EH (cell line): Measurements from ENCODE around the gene KCNG4.

Experiments
- DNase-seq: peaks from one replicate; pipeline ENCODE4 v3.0.0-alpha.2; 2015; ENCODE audit warnings: low read depth

Gene KCNG4, protein sequence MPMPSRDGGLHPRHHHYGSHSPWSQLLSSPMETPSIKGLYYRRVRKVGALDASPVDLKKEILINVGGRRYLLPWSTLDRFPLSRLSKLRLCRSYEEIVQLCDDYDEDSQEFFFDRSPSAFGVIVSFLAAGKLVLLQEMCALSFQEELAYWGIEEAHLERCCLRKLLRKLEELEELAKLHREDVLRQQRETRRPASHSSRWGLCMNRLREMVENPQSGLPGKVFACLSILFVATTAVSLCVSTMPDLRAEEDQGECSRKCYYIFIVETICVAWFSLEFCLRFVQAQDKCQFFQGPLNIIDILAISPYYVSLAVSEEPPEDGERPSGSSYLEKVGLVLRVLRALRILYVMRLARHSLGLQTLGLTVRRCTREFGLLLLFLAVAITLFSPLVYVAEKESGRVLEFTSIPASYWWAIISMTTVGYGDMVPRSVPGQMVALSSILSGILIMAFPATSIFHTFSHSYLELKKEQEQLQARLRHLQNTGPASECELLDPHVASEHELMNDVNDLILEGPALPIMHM

DNA sequence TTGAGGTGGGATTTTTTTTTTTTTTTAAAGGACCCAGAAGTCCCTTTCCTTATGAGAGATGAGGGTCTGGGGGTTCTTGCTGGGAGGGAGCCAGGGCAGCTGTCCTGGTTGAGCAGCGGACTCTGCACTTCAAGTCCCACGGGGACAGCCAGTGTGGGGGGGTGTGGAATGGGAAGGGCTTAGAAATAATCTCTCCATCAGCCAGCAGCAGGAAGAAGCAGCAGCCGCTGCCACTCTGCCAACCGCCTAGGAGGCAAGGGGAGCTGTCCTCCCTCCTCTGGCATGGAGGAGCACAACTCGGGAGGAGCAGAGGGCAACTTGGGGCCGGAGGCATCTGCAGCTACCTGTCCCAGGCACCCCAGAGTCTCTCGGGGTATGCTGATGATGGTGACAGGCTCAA is at the start of gene KCNG4:
Gene KCNG4, minus strand, starts transcription at position 104 of the 400 bp plus-strand sequence. CDS start 2,527 bp downstream, outside the sequence.
- no peak for DNase-seq

DNA sequence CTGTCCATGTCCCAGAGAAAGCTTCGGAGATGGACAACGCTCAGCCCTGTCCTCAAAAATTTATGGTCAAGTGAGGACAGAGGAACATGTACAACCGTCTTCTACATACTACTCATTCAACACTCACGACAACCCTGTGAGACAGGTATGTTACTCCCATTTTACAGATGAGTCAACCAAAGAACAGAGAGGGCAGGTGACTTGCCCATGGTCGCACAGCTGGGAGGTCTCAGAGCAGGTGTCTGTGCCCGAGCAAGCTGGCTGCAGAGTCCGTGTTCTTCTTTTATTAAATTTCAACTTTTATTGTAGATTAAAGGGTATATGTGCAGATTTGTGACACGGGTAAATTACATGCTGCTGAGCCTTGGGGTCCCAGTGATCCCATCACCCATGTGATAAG is 49.1 kb upstream of the KCNG4 start:
- no peak for DNase-seq

DNA sequence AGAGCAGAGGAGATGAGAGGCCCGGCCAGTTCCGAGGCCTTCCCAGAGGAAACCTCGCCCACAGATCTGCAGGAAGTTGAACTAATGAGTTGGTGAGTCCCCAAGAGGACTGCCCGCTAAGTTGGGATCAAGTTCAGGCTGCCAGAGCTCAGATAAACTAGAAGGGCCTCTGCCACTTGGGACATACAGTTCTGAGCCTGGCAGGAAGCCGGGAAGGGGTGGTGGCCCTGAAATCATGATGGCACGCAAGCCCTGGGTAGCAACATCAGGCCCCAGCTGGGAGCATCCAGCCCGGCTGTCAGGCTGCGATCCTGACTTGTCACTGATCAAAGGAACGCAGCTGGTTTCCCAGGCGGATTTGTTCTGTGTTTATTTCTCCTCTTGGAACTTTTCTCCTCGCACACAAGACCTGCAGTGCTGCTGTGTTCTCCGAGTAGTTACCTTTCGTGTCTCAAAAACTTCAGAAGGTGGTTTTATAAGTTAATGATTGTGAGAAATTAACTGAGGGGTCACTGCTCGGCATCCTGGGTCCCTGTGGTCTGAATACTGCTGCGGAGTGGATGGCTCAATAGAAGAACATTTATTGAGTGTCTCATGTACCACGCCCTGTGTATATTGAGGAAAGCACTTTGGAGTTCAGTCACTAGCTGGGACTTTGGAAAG is 46.9 kb upstream of the KCNG4 start:
- DNase-seq, result peak; percentile 76

DNA sequence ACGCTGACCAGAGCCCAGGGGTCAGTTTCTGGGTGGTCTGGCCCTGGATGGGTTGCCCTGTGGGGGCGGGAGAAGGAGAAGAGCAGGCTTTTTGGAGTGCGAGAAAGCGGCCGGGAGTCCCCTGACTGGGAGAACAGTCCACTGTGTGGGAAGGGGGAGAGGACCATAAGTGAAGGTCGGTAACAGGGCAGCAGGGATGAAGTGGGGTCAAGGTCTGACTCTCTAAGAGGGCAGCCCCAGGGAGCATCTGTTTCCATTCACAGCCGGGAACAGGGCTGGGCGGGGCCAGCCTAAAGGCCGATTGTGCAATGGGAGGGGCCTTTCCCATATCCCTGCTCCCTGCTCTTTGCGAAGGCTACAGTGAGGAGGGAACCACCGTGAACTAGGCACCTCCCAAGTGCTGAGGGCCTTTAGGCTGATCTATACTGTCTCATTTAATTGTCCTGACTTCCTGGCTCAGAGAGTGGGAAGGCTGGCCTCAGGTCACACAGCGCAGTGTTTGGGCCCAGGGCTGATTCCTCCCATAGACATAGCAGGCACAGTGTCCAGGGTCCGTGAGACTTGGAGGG is 44.4 kb upstream of the KCNG4 start:
- peak; percentile 65 for DNase-seq

DNA sequence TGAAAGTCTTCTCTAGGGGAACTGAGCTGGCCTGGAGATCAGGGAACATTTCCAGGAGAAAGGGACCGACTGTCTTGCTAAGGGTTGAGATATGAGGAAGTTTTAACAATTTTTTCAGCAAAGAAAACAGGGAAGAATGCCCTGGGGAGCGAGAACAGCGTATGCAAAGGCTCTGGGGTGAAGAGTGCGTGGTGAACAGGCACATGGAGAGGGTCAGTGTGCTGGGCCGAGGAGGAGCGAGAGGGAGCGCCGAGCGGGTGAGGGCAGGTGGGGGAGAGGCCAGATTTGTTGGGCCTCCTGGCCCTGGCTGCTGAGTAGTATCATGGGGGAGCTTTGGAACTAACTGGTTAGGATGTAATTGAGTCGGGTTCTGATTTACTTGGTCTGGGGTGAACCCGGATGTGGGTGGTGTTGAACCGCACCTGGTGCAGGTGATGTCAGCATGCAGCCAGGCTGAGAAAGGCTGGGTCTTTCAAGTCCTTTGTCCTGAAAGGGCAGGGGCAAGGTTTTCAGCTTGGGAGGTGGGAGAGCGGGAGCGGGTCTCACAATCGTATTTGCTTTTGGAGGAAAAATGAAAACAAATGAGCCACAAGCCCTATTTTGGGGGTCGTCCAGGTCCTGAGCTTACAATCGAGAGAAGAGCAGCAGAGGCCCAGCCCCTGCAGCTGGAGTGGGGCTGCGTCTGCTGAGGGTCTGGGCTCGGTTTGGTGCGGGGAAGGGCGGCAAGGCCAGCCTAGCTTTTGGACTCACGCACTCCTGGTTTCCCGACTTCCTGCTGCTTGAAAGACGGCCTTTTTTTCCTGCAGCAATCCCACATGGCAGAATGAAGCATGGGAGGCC is 43.7 kb upstream of the KCNG4 start:
- DNase-seq, result no peak

DNA sequence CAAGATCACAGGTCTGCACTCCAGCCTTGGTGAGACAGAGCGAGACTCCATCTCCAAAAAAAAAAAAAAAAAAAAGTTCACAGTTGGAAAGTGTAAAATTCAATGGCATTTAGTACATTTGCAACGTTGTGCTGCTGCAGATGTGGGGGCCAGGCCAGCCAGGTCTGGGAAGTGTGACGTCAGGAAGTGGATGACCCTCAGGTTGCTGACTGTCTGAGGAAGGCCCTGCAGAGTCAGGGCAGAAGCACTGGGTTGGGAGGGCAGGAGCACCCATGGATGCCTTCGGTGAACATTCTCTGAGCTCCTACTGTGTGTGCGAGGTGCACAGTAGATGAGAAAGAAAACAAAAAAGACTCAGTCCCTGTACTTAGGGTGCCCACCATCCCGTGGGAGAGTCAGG is 42.7 kb upstream of the KCNG4 start:
- no peak for DNase-seq

DNA sequence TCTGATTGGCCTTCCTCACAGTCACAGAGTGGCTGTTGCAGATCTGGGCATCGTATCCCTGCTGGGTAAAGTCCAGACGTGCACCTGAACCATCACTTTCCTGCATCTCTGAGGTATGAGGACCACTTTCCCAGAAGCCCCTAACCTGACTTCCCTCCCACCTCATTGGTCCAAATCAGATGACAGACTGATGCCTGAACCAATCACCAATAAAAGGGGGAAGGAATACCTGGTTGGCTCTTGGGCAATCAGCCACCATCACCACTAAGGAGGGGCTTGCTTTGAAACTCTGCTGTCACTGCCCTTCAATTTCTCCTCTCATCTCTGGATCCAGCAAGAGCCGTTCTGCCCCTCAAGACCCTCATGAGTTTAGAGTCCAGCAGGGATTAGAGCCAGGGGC is 41.3 kb upstream of the KCNG4 start:
- no peak for DNase-seq

DNA sequence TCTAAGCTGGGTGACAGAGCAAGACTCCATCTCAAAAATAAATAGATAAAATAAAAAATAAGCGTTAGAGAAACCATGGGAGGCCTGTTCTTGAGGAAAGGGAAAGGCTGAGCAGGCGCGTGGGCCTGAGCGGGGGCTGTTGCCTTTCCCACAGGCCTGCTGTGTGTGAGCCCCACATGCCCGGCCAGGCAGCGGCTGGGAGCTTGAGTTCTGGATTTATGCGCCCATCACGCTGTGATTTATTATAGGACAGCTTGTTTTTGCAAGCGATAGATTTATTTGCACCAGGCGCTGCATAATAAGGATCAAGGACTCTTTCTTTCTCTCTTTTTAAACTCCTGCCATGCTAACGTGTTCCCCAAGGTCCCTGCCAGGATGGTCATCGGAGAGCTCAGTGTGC is 40.1 kb upstream of the KCNG4 start:
- DNase-seq, result no peak

DNA sequence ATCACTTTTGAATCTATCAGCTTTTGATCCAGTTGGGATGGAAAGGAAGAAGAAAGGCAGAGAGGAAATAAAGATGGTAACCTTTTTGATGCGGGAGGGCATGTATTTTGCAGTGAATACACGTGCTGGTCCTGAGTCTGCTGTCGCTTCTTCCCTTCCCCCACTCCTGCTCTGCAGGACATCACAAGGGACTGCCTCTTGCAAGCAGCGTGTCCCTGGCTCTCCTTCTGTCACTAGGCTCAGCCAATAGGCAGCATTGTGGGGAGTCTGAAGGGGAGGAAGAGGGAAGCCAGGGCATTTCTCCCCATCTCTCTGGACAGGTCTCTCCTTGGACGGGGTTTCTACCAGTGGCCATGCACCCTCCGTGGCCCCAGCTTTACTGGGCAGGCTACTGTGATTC is 39.2 kb upstream of the KCNG4 start:
- DNase-seq, result no peak

DNA sequence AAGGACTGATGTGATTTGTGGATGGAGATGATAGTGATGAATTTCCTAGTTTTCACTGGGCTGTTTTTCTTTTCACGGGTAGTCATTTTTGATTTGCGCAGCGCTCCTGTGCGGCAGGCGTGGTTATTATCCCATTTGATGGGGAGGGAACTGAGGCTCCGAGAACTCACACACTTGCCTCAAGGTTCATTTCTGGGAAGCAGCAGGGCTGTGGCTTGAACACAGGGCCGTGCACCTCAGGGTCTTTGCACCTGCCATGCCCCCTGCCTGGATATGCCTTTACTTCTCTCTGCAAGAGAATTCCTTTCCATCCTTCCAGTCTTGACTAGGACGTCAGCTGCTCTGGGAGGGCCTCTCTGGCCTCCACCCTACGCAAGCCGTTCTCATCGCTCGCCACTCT is 38.5 kb upstream of the KCNG4 start:
- no peak for DNase-seq

DNA sequence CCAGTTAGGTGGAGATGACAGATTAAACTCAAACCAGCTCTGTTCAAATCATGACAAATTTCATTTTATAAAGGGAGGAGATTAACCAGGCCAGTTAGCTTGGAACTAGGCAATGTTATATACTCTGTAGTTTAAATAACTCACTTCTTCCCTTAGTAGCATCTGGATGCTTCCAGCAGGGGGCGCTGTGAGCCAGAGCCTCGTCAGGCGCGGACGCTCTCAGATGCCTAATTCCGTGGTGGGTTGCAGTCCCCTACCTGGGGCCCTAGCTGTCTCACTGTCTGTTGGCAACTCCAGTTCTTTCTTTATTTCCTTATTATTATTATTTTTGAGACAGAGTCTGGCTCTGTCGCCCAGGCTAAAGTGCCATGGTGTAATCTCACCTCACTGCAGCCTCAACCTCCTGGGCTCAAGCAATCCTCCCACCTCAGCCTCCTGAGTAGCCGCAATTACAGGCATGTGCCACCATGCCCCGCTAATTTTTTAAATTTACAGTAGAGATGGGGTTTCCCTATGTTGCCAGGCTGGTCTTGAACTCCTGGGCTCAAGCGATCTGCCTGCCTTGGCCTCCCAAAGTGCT is 37.5 kb upstream of the KCNG4 start:
- DNase-seq, result peak; percentile 63

DNA sequence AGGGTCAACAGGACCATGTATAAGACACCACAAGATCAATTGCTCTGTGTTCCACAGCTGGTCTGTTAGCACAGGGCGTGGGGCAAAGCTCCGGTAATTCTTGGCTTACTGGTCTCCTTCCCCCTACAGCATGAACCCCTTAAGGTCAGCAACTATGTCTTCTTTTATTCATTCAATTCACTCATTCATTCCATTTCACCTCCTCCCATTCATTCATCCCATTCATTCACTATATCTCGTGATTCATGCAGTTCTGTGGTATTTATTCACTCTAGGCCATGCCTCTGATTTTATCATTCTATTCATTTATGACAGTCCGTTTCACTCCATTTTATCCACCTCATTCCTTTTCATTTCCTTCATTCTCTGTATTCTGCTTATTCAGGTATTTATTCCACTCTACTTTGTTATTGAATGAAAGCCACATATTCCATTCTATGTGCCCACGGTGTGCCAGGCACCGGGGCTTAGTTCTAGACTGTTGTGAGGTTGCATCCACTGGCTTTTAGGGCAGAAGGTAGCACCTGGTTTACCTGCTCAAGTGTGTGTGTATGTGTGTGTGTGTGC is 35.9 kb upstream of the KCNG4 start:
- DNase-seq, result no peak

DNA sequence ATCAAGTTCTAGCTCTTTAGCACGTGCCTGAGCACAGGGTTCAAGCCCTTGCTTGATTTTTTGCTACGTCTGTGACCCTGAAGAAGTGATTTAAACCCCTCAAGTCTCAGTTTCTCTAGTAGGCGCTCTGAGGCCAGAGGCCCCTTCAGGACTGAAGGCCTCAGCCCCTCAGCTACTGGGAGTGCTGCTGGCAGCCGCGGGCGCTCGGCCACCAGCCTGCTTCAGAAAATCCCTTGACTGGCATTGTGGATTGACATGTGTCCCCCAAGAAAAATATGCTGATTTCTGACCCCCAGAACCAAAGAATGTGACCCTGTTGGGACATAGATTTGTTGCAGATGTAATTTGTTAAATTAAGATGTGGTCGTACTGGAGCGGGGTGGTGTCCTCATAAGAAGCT is 34.7 kb upstream of the KCNG4 start:
- DNase-seq, result no peak

DNA sequence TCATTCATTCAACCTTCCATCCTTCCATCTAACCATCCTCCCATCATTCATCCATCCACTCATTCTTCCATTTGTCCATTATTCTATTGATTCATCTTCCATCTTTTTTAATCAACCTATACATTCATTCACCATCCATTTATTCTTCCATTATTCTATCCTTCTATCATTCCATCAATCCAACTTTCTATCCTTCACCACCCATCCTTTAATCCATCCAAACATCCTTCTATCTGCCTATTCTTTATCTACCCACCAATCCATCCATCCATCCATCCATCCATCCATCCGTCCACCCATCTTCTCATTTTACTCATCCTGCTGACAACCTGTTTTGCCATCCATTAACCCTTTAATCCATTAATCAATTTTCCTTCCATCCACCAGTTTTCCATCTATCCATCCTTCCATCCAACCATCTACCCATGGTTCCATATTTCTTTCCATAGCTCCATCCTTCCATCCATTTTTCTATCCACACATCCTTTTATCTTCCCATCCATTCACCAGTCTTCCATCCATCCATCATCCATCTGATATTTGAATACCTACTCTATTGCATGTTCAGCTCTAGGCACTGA is 33.0 kb upstream of the KCNG4 start:
- DNase-seq, result no peak

DNA sequence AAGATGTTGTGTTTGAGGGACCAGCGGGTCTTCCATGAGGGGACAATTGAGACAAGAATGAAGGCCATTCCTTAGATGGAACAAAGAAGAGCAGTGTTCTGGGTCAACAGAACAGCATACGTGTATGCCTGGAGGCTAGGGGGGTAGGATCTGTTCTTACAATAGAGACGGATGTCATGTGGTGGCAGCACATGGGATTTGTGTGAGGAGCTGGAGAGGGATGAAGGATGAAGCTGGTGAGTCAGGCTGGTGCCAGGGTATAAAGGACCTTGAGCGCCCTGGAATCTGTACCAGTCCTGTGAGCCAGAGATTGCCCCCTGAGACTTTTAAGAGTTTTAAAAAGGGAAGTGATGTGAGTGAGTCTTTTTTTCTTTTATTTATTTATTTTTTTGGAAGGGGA is 32.1 kb upstream of the KCNG4 start:
- DNase-seq, result no peak

DNA sequence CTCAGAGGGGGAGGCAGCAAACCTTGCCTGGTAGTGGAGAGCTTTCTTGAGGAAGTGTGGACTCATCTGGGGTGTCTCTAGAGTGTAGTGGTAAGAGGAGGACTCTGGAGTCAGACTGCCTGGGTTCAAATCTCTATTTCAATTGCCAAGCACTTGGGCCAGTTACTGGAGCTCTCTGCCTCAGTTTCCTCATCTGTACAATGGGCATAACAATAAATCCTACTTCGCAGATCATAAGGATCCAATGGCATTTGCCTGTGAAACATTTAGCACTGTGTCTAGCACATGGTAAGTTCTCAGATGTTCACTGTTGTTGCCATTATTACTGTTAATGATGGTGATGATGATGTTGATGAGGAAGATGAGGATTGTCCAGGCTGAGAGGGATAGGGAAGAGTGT is 31.2 kb upstream of the KCNG4 start:
- no peak for DNase-seq

DNA sequence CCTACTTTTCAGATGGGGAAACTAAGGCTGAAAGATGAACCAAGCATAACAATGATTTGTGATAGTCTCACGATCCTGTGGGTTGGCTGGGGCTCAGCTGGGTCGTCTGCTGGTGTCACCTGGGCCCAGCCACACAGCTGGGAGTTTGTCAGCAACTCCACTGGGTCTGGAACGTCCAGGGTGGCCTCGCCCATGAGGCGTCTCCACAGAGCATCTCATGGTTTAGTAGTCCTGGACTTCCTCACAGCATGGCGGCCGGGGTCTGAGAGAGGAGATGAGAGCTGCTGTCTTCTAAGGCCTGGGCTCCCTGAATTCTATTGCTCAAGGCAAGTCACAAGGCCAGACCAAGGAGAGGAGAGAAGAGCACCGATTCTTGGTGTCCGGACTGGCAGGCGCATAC is 30.7 kb upstream of the KCNG4 start:
- DNase-seq, result no peak

DNA sequence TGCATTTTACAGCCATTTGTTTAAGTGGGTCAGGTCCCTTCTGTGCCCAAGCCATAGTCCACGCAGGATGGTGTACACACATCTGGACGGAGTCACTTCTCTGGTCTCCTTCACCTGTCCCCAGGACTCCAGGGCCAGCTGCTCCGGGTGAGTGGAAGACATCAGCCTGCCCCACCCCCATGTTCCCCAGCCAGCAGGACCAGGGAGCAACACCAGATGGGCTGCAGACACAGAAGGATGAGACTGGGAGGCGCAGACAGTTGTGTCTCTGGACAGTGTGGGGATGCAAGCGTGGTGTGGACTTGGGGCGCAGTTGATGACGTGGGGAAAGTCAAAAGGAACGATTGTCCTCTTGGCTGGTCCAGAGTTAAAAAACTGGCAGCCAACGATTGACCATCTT is 30.3 kb upstream of the KCNG4 start:
- no peak for DNase-seq

DNA sequence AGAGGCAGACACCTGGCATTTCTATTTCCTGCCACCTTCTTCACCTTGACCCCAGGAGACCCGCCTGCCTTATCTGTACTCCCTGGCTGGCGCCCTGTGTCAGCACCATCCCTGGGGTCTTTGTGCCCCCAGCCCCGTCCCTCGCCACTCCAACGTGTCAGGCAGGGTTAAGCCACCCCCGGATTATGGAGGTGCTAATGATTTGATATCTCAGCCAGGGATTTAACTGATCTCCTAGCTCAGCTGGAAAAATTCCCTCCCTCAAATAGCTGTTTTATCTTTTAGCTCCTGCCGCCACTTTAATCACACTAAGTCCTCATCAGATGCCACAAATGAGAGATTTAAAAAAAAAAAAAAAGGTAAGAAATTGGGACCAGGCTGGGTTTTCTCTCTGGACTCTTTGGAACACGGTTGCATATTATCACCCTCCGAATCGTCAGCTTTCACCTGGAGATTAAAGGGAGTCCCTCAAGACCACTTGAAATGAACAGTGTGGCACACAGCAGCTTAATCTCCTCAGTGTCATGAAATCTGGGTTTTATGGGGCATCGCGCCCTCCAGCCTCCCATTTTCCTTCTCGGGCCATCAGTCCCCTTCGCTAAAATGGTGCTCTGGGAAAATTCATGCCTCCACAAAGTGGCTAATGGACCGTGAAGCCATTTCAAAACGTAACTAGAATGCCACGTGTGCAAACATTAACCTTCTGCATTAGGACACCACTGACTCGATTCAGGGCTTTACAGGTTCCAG is 28.7 kb upstream of the KCNG4 start:
- DNase-seq, result no peak

DNA sequence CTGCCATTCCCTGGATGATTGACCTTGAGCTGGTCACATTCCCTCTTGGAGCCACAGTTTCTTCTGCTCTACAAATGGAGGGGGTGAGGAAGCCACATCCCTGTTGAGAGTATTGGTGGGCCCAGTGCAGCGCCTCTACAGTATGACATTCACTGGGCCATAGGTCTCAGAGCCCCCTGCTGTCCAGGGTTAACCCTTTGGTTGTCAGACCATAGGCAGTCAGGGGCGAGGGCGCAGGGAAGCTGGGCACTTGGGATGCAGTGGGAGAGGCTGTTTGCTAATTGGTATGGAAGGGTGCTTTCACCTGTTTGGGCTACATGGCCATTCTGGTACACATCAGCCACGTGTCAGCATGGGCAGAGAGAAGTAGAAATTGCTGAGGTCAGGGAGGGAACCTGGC is 27.6 kb upstream of the KCNG4 start:
- DNase-seq, result no peak
